Measurements from ENCODE around the gene FITM1. TPM values are rescaled to one million over a fixed set of nuclear protein-coding genes. Genes with fewer than 3 reads are reported as not detected.

FITM1 gene
- total RNA-seq, 2 donors from 2014 or later = 1.1 TPM; not detected in 1

DNA sequence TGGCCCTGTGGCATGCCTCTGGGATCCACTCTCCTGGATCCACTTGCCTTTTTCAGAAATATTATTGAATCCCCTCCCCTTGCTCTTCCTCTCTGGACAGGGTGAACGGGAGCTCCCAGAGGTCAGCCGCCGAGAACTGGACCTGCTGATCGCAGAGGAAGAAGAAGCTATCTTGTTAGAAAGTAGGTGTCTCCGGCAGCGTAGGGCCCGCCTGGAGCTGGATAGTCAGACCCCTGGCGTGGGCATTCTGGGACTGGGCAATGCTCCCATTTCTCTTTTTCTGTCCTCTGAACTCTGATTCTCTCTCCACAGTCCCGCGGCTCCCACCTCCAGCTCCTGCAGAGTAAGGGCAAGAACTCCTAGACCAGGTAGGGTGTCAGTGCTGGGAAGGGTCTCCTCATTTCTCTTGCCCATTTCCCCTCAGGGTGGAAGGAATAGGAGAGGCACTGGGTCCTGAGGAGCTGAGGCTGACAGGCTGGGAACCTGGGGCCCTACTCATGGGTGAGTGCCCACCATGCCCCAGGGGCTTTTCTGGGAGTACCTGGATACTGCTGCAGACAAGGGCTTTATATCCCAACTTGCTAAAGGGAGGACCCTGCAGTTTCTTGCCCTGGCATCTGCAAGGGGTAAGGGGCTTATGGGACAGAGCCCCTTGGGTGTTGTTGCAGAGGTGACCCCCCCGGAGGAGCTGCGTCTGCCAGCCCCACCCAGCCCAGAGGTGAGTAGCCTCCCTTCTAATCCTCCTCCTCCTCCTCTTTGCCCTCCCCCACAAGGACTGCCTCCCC lies 46.8 kb downstream of the FITM1 start:
- no peaks in the 10 kb centered on the region for H3K4me1 ChIP-seq (ENCODE audit: control insufficient read depth, insufficient read depth, low read length)
- no peaks in the 10 kb centered on the region for H3K27me3 Mint-ChIP-seq (ENCODE audit: insufficient read depth)
- H3K4me3 ChIP-seq (ENCODE audit: low read length) = no peak overlapping the region
- no peak overlapping the region for H3K9ac ChIP-seq (ENCODE audit: extremely low read depth, low read length, poor library complexity, severe bottlenecking)
- TF ChIP-seq, protein P1, sequence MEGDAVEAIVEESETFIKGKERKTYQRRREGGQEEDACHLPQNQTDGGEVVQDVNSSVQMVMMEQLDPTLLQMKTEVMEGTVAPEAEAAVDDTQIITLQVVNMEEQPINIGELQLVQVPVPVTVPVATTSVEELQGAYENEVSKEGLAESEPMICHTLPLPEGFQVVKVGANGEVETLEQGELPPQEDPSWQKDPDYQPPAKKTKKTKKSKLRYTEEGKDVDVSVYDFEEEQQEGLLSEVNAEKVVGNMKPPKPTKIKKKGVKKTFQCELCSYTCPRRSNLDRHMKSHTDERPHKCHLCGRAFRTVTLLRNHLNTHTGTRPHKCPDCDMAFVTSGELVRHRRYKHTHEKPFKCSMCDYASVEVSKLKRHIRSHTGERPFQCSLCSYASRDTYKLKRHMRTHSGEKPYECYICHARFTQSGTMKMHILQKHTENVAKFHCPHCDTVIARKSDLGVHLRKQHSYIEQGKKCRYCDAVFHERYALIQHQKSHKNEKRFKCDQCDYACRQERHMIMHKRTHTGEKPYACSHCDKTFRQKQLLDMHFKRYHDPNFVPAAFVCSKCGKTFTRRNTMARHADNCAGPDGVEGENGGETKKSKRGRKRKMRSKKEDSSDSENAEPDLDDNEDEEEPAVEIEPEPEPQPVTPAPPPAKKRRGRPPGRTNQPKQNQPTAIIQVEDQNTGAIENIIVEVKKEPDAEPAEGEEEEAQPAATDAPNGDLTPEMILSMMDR (conservative IDR thresholded peaks at IDR 0.05) = no peak
- H3K36me3 Mint-ChIP-seq (ENCODE audit: low read depth) = peaks cover 54% of the 10 kb centered on the region
- H3K4me1 Mint-ChIP-seq = no peaks in the 10 kb centered on the region
- H3K9me3 Mint-ChIP-seq = no peaks in the 10 kb centered on the region
- peaks cover 35% of the 10 kb centered on the region for H3K36me3 ChIP-seq (ENCODE audit: control insufficient read depth, insufficient read depth, low read length)
- H3K27ac ChIP-seq (ENCODE audit: low read depth, low read length) = no peak overlapping the region
- no peaks in the 10 kb centered on the region for H3K27me3 ChIP-seq (ENCODE audit: control insufficient read depth, insufficient read depth, low read length, poor library complexity, severe bottlenecking)
- no peak for DNase-seq
- H3K27ac Mint-ChIP-seq = peak overlapping the region; percentile 19
- 94 to 98% methylated on average over 7 to 12 of the region's 12 CpGs for WGBS, 2 experiments (ENCODE audit: insufficient coverage in 1 of 2, insufficient read length in 1 of 2)
- no peak overlapping the region for H3K4me3 Mint-ChIP-seq
- no peaks in the 10 kb centered on the region for H3K9me3 ChIP-seq (ENCODE audit: control insufficient read depth, low read length)

DNA sequence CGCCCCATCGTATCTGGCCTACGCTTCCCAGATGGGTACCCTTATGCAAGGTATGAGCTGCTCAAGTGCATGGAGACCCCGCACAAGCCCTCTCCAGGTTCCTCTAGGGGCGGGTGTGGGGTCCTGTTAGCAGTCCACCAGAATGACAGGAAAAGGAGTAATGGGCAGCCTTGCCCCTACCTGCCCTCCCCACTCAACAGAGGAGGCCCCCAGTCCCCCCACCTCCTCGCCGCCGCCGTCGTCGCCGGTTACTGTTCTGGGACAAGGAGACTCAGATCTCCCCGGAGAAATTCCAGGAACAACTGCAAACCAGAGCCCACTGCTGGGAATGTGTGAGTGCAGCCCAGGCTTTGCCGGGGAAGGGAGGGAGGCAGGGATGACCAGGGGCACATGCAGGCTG lies 47.4 kb downstream of the FITM1 start:
- Histone ChIP-seq H3K27ac (ENCODE audit: low read depth, low read length) (no peak overlapping the region), H3K4me1 (ENCODE audit: control insufficient read depth, insufficient read depth, low read length) (no peaks in the 10 kb centered on the region), H3K27me3 (ENCODE audit: control insufficient read depth, insufficient read depth, low read length, poor library complexity, severe bottlenecking) (no peaks in the 10 kb centered on the region), H3K4me3 (ENCODE audit: low read length) (no peak overlapping the region), H3K9ac (ENCODE audit: extremely low read depth, low read length, poor library complexity, severe bottlenecking) (no peak overlapping the region), H3K9me3 (ENCODE audit: control insufficient read depth, low read length) (no peaks in the 10 kb centered on the region), H3K36me3 (ENCODE audit: control insufficient read depth, insufficient read depth, low read length) (peaks cover 37% of the 10 kb centered on the region)
- Mint-ChIP-seq H3K27me3 (ENCODE audit: insufficient read depth) (no peaks in the 10 kb centered on the region), H3K4me3 (no peak overlapping the region), H3K4me1 (no peaks in the 10 kb centered on the region), H3K27ac (no peak overlapping the region), H3K9me3 (no peaks in the 10 kb centered on the region), H3K36me3 (ENCODE audit: low read depth) (peaks cover 58% of the 10 kb centered on the region)
- 95 to 100% methylated on average over 3 to 13 of the region's 14 CpGs for WGBS, 2 experiments (ENCODE audit: insufficient coverage in 1 of 2, insufficient read length in 1 of 2)
- DNase-seq = no peak
- TF ChIP-seq, protein P1 (conservative IDR thresholded peaks at IDR 0.05) = no peak

DNA sequence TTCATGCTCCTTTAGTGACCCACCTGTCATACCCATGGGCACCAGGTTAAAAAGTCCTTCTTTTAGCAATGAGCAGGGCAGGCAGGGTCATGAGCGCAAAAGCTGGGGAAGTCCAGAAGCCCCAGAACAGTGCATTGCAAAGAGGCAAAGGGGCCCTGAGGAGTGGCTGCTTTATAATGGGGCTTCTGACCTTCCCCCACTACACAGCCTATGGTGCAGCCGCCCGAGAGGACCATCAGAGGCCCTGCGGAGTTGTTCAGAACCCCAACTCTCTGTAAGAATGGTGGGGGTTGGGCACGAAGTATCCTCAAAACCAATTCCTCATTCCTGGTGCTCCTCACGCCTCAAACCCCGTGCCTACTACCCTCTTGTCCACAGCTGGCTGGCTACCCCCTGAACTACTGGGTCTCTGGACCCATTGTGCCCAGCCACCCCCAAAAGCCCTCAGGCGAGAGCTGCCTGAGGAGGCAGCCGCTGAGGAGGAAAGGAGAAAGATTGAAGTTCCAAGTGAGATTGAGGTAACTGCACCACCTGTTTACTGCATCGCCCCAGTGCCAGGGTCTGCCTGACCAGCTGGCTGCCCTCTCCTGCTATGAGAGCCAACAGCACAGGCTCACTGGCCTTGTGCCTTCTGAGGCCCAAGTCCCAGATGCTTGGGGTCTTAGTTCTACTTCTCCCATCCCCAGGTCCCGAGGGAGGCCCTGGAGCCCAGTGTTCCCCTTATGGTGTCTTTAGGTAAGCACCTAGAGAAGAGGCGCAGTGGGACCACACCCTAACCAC lies 48.1 kb downstream of the FITM1 start:
- no peak overlapping the region for H3K4me3 Mint-ChIP-seq
- H3K4me3 ChIP-seq (ENCODE audit: low read length) = no peak overlapping the region
- TF ChIP-seq, protein P1 (conservative IDR thresholded peaks at IDR 0.05) = no peak
- peaks cover 44% of the 10 kb centered on the region for H3K36me3 ChIP-seq (ENCODE audit: control insufficient read depth, insufficient read depth, low read length)
- no peaks in the 10 kb centered on the region for H3K9me3 Mint-ChIP-seq
- no peaks in the 10 kb centered on the region for H3K4me1 ChIP-seq (ENCODE audit: control insufficient read depth, insufficient read depth, low read length)
- 92 to 94% methylated on average over 4 to 12 of the region's 12 CpGs for WGBS, 2 experiments (ENCODE audit: insufficient coverage in 1 of 2, insufficient read length in 1 of 2)
- H3K27me3 ChIP-seq (ENCODE audit: control insufficient read depth, insufficient read depth, low read length, poor library complexity, severe bottlenecking) = no peaks in the 10 kb centered on the region
- no peaks in the 10 kb centered on the region for H3K27me3 Mint-ChIP-seq (ENCODE audit: insufficient read depth)
- H3K9me3 ChIP-seq (ENCODE audit: control insufficient read depth, low read length) = no peaks in the 10 kb centered on the region
- H3K36me3 Mint-ChIP-seq (ENCODE audit: low read depth) = peaks cover 59% of the 10 kb centered on the region
- H3K4me1 Mint-ChIP-seq = no peaks in the 10 kb centered on the region
- no peak overlapping the region for H3K27ac Mint-ChIP-seq
- DNase-seq = no peak
- H3K9ac ChIP-seq (ENCODE audit: extremely low read depth, low read length, poor library complexity, severe bottlenecking) = no peak overlapping the region
- no peak overlapping the region for H3K27ac ChIP-seq (ENCODE audit: low read depth, low read length)
